Glutamatergic neuron (in vitro differentiated cells): ENCODE measurements around the gene HOXB3. TPM values are rescaled to one million over a fixed set of nuclear protein-coding genes. Genes with fewer than 3 reads are reported as not detected.
A peak's percentile ranks its signal among the peaks of the same experiment; 100 is the strongest.

ENCODE experiments used
- DNase-seq: peaks from one replicate; pipeline ENCODE4 v3.0.0; 2022
- H3K27ac Mint-ChIP-seq: one replicate; pipeline ENCODE4 v1.8.0; 2020; ENCODE audit warnings: mild to moderate bottlenecking, mixed read lengths, inconsistent platforms; ENCODE audit not compliant: unreplicated experiment
- H3K27me3 Mint-ChIP-seq: one replicate; pipeline ENCODE4 v1.8.0; 2020; ENCODE audit warnings: mild to moderate bottlenecking, moderate library complexity, mixed read lengths, inconsistent platforms; ENCODE audit not compliant: unreplicated experiment
- H3K36me3 Mint-ChIP-seq: one replicate; pipeline ENCODE4 v1.8.0; 2020; ENCODE audit warnings: mild to moderate bottlenecking, mixed read lengths, inconsistent platforms; ENCODE audit not compliant: unreplicated experiment
- H3K4me1 Mint-ChIP-seq: one replicate; pipeline ENCODE4 v1.8.0; 2020; ENCODE audit warnings: mild to moderate bottlenecking, low read depth, mixed read lengths, inconsistent platforms; ENCODE audit not compliant: unreplicated experiment
- H3K4me3 Mint-ChIP-seq: one replicate; pipeline ENCODE4 v1.8.0; 2020; ENCODE audit warnings: mild to moderate bottlenecking, mixed read lengths, inconsistent platforms; ENCODE audit not compliant: unreplicated experiment
- H3K9me3 Mint-ChIP-seq: one replicate; pipeline ENCODE4 v1.8.0; 2020; ENCODE audit warnings: mild to moderate bottlenecking, moderate library complexity, mixed read lengths, inconsistent platforms; ENCODE audit not compliant: unreplicated experiment
- long read RNA-seq: library from polyadenylated mRNA; unstranded; transcript quantifications from one replicate; pipeline ENCODE4 v2.0.0, GENCODE V29; 2020; ENCODE audit not compliant: unreplicated experiment
- total RNA-seq: library from RNA; stranded (reverse); fragmentation: NEBNext Ultra II Directional; extraction: Animal tissue kit (Norgen Biotek cat#: 25700); gene quantifications from one replicate; pipeline ENCODE4 v1.2.1, GENCODE V29; 2021; ENCODE audit not compliant: unreplicated experiment
- TF ChIP-seq, protein P1 (sequence below): fragments of 200-600 bp; sonication (generic); IDR thresholded peaks from one replicate; pipeline ENCODE4 v1.5.0; 2021; ENCODE audit not compliant: partially characterized antibody, unreplicated experiment

The HOXB3 gene
- not detected for total RNA-seq
- long read RNA-seq = 0 reads

DNA sequence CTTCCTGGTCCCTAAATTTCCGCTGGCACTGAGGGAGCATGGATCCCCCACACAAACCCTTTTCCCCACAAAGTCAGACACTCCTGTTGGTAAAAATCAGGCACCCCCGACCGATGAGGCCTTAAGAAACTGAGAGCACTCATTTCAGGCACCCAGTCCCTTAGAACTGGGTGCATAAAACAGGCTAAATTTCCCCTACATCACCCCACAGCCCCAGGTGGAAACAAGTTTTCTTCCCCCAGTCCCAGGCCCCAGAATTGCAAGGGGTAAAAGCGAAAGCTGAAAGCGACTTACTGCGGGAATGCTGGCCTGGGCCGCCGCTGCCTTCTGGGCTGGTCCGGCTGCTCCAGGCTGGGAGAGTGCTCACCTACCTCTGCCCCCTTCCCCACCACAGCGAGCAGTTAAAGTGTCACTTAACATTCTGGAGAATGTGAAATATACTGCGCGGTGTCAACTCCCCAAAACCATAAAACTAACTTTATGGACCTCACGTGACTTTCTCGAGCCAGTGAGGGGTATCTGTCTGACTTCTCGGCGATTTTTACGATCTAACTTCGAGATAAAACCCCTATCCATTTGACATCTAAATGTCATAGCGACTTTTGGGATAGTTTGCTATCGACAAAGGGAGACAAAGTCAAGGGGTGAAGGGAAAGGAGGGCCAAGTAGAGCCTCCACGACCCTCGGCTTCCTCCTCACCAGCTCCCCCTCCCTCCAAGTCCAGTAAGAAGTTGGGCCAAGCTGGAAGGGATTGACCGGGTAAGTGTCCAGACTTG lies at the start of gene HOXB3:
Gene HOXB3, minus strand, starts transcription at position 411 of the 776 bp plus-strand sequence. CDS start 37,767 bp downstream, outside the sequence.
- TF ChIP-seq, protein P1, sequence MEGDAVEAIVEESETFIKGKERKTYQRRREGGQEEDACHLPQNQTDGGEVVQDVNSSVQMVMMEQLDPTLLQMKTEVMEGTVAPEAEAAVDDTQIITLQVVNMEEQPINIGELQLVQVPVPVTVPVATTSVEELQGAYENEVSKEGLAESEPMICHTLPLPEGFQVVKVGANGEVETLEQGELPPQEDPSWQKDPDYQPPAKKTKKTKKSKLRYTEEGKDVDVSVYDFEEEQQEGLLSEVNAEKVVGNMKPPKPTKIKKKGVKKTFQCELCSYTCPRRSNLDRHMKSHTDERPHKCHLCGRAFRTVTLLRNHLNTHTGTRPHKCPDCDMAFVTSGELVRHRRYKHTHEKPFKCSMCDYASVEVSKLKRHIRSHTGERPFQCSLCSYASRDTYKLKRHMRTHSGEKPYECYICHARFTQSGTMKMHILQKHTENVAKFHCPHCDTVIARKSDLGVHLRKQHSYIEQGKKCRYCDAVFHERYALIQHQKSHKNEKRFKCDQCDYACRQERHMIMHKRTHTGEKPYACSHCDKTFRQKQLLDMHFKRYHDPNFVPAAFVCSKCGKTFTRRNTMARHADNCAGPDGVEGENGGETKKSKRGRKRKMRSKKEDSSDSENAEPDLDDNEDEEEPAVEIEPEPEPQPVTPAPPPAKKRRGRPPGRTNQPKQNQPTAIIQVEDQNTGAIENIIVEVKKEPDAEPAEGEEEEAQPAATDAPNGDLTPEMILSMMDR = no peak
- Mint-ChIP-seq H3K4me3 (no peak within 1 kb of the TSS), H3K27me3 (peaks cover 54% of the 10 kb centered on the region), H3K9me3 (peaks cover 8% of the 10 kb centered on the region), H3K27ac (no peak within 1 kb of the TSS), H3K4me1 (peaks cover 9% of the 10 kb centered on the region), H3K36me3 (peaks cover 3% of the 10 kb centered on the region)
- DNase-seq = no peak

- no peak for DNase-seq
- H3K27me3 Mint-ChIP-seq = peaks cover 48% of the 10 kb centered on the region
- no peaks in the 10 kb centered on the region for H3K4me1 Mint-ChIP-seq
- no peak overlapping the region for H3K4me3 Mint-ChIP-seq
- H3K27ac Mint-ChIP-seq = no peak overlapping the region
- H3K9me3 Mint-ChIP-seq = peaks cover 8% of the 10 kb centered on the region
- TF ChIP-seq, protein P1 = no peak
- H3K36me3 Mint-ChIP-seq = no peaks in the 10 kb centered on the region
Observed at GRCh38 chr17:48639136-48639535, 49.1 kb upstream of the HOXB3 start.

- H3K36me3 Mint-ChIP-seq = no peaks in the 10 kb centered on the region
- H3K9me3 Mint-ChIP-seq = peaks cover 10% of the 10 kb centered on the region
- H3K27me3 Mint-ChIP-seq = peaks cover 48% of the 10 kb centered on the region
- DNase-seq = no peak
- no peaks in the 10 kb centered on the region for H3K4me1 Mint-ChIP-seq
- H3K27ac Mint-ChIP-seq = no peak overlapping the region
- no peak overlapping the region for H3K4me3 Mint-ChIP-seq
- TF ChIP-seq, protein P1 = no peak
Observed at GRCh38 chr17:48637323-48638260, 47.6 kb upstream of the HOXB3 start.

GRCh38 chr17:48636177-48637018 lies 46.4 kb upstream of the HOXB3 start:
- Mint-ChIP-seq H3K9me3 (peaks cover 9% of the 10 kb centered on the region), H3K4me1 (no peaks in the 10 kb centered on the region), H3K4me3 (no peak overlapping the region)

More at GRCh38 chr17:48636177-48637018, 46.4 kb upstream of the HOXB3 start:
- no peak overlapping the region for H3K27ac Mint-ChIP-seq
- H3K36me3 Mint-ChIP-seq = no peaks in the 10 kb centered on the region
- peaks cover 43% of the 10 kb centered on the region for H3K27me3 Mint-ChIP-seq
- TF ChIP-seq, protein P1 = peak; percentile 71
- peak; percentile 96 for DNase-seq
